GM19463 (cell line): ENCODE measurements around the gene CAMK4.
"Not testable (repeated sequence)": the region's sequence is repeated elsewhere in the genome, so short reads cannot be mapped to it uniquely, and the experiment has no call there.

Experiments used
- ATAC-seq: cut with Tn5 transposase; IDR thresholded peaks from one replicate; pipeline ENCODE4 v1.9.1; 2021; ENCODE audit warnings: mild to moderate bottlenecking, moderate library complexity; ENCODE audit not compliant: unreplicated experiment

The CAMK4 gene

DNA sequence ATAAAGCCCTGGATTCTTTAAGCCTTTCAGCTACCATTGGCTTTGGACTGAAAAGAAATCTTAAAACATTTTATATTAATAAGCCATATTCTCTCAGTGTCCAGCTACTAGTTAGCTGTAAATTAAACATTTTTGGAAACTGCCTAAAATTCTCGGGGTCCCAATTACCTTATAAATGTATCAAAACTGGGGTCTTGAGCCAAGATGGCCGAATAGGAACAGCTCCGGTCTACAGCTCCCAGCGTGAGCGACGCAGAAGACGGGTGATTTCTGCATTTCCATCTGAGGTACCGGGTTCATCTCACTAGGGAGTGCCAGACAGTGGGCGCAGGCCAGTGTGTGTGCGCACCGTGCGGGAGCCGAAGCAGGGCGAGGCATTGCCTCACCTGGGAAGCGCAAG is 77.9 kb downstream of the CAMK4 start:
- ATAC-seq, result not testable (repeated sequence)

DNA sequence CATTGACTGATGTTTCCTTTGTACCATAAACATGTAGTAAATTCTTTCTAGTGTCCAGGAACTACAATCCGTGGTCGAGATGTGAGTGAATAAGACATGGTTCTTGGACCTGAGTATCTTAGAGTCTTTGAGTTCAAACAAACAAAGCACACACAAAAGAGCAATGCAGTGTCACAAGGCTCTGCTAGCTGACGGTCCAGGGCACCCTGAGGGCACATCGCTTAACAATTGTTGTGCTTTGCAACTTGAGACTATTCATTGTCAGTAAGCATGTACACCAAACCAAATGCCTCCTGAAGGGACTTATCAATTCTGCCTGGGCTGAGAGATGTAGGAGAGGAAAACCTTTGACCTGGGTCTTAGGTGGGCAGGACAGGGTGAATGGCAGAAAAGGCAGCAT is 84.8 kb downstream of the CAMK4 start:
- no peak for ATAC-seq

DNA sequence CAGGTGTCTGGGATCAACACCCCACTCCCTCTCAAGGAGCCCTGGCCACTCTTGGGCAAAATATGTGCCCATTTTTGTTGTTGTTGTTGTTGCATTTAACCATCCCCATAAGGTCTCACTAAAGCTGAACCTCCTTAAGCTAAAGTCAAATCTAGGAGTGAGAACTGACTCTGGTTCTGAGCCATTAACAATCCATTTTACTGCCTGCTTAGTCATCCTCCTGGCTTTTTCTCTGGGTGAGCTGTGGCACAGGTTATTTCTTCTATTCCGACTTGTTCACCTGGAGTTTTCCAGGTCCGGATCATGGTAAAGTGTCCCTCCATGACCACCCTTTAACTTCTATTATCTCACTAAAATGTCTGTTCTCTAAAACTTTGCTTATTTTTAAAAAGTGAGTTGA is 85.2 kb downstream of the CAMK4 start:
- ATAC-seq, result no peak

DNA sequence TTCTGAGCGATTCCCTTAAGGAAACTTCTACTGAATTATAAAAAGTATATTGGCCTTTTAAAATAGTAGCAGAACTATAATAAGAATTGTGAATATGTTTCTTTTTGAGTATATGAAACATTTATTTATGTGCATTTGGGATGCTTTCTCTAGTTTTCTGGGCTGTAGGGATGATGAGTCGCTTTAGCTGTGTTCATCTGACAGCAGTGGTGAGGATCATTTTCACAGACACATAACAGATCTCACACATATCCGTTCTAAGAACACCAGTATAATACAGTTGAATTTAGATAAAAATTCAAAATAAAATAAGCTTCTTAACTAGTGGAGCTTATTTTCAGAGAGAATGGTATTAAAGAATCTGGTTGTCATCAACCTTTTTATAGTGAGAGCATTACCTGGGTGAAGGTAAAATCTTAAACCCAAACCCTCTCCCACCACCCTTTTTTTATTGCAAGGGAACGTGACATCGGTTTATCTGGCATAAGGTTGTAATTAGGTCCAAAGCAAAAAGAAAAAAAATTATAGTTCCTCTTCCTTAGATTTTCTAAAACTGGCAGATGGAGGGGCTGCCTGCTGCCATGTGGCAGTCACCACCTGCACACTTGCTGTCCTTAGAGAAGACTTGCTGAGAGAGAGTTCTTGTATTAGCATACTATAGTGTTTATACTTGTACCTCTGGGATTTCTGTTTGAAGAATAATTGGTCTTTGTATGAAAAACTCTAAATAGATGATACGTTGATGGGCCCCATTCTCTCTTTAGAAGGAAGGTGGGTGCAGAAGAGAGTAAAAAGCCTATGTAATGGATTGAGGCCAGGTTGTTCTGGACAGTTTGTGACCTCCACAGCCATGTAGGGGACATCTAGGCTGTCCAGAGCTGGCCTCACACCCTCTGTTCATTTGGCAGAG is 86.8 kb downstream of the CAMK4 start:
- ATAC-seq, result no peak

DNA sequence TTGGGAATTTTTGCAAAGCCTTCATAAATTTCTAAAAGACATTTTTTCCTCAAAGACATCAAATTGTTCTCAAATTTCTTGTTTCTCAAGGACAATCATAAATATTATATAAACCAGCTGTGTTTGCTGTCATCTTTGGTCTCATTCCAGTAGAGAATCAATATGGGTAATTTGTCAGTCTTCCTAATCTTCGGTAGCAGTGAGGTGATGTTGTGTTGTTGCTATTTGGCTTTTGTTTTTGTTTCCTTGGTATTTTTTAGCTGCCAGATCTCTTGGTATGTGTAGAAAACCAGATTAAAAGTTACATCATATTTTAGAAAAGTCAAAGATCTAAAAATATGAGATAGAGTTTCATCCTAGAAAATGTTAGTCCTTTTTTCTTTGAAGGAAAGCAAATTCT is 87.5 kb downstream of the CAMK4 start:
- ATAC-seq, result no peak

DNA sequence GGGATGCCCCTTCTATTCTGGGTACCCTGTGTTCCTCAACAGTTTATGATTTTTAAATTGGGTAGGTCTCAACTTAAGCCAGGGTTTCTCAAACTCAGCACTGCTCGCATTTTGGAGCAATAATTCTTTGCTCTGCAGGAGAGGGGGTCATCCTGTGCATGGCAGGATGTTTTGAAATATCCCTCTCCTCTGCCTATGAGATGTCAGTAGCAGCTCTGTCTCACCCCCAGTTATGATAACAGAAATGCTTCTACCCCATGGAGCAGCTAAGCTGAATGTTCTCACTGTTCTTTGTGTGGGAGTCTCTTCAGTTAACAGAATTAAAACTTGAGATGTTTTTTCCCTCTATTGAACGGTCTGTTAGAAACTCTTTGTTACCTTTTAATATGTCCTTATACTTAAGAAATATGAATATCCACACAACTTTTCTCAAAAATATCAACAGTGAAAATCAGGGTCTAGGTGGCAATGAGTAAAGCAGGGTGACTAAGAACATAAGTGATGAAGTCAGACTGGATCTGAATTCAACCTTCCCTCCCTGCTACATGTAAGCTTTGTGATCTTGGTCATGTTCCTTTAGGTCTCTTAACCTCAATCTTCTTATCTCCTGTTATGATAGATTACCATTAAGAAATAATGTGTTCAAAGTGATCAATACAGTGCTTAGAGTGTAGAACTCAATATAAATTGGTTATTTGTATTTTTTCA is 89.0 kb downstream of the CAMK4 start:
- no peak for ATAC-seq

DNA sequence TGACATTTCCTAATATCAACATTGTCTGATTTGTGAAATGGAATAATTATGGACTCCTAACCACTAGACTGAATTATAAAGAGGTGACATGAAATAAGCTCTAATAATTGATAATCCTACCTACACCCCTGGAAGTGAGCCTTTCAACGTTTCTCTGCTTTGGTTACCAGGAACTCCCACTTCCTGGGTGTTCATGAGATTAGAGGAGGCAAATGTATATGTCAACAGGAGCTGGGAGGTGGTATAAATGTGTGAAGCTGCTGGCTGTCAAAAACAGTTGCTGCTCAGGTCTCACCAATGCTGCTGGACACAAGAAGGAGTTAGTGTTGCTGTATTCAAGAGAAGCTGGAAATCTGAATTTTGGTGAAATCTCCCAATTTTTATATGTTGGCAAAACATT is 96.8 kb downstream of the CAMK4 start:
- ATAC-seq, result no peak

DNA sequence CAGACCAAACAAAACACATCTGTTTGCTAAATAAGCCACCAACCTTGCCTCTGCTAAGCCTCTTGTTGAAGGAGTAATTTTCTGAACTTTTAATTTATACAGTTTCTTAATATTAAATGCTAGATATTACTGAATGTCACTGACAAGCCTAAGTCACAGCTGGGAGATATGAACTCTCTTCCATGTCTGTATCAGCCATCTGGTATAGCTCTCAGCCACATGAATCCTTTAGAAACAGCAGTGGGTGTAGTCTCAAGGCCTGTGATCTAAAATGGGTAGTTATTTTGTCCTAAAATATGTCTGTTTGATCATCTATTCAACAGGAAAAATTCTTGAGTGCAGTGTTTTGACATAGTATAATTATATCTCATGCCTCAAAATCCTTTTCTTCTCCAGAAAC is 97.2 kb downstream of the CAMK4 start:
- ATAC-seq, result no peak

DNA sequence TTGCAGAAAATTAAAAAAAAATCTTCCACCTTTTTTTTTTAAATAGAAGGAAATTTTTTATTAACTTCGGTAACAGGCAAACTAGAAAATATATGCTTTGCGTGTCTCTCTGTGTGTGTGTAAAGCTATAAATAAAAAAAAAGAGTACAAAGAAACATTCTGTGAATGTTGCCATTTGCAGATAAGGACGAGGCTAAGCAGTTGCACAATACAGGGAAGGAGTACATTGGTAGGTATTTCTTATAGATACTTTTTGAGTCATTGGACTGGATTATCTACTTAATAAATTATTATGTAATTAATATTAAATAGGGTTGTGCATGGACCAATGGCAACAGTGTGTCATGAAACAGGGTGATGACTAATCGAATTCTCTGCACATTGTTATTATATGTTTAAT is 102.4 kb downstream of the CAMK4 start:
- ATAC-seq, result no peak

DNA sequence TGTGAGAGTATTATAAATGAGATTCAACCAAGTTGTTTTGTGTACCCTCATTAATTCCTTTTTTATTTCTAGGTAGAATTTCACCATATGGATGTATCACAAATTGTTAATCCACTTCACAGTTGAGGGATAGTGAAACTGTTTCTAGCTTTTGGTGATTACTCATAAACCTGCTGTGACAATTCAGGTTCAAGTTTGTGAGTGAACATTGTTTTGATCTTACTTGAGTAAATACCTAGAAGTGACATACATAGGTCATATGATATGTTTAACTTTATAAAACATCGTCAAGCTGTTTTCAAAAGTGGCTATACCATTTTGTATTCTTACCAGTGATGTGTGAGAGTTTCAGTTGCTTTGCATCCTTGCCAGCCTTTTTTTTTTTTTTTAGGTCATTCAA is 112.9 kb downstream of the CAMK4 start:
- ATAC-seq, result no peak

DNA sequence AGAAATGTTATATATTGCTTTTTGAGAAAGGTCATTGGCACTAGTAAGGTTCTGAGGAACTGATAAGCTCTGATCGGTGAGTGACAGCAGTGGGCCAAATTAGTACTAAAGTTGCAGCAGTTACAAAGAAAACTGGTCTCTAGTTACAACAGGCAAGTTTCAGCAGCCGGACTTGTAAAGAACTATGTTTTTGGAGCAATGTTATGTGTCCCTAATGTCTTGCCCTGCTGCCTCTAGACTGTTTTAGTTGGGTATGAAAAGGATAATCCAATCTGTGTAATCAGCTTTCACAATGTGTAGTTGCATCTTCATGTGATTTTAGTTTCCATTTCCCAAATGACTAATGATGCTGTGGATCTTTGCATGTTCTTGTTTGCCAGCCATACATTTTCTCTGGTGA is 113.5 kb downstream of the CAMK4 start:
- no peak for ATAC-seq

DNA sequence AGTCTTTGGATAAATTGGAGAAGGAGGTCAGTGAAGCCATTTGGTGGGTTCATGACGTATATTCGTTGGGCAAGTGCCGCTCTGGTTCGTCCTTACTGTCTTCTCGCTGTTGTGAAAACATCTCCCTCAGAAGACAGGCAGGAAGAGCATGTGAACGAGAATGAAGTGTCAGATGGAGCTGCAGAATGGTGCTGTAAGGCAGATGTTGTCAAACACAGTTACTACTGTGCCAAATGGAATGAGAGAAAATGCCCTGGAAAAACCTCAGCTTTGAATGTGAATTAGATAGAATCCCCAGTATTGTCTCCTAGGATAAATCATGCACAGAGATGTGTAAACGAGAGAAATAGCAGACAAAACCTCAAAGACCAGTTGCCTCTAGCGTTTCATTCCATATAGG is 121.5 kb downstream of the CAMK4 start:
- ATAC-seq, result no peak

DNA sequence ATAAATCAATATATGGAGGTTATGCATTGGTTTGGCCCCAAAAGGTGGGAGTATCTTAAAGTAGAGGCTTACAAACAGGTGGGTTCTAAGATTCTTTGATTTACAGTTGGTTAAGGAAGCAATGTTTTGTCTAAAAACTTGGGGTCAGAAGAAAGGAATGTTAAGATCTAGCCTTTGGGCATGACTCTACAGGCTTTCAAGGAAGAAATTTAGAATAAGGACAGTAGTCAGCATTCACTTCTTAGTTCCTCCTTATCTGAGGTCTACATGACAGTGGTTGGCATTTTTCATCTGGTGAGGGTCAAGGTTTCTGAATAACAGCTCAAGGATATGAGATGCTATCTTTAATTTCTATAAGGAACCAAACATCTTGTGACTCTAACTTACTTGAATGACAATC is 122.8 kb downstream of the CAMK4 start:
- no peak for ATAC-seq

DNA sequence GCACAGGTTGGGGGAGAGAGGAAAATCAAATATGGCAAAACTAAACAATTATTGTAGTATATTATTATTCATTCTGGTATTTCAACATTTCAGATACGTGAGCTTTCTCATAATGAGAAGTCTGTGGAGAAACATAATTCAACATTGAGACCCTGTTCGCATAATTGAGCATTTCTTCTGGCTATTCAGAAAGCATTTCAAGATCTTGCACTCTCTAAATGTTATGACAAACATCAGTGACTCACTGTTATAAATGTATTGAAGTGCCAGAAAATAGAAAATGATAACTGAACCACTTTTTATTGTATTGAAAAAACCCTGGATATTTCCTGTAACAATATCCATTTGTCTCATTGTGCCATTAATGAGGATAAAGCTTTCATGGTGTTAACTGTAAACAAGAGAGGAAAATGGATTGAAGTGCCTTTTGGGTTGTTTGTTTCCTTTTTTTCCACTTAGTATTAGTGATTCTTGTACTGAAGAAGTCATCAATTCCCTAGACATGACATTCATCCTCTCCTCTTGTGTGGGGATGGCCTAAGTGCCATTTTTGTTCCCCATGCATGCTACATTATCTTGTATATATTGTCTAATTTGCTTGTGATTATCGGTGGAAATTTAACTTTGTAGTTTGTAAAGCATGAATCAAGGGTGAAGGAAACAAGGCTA is 124.6 kb downstream of the CAMK4 start:
- ATAC-seq, result no peak

DNA sequence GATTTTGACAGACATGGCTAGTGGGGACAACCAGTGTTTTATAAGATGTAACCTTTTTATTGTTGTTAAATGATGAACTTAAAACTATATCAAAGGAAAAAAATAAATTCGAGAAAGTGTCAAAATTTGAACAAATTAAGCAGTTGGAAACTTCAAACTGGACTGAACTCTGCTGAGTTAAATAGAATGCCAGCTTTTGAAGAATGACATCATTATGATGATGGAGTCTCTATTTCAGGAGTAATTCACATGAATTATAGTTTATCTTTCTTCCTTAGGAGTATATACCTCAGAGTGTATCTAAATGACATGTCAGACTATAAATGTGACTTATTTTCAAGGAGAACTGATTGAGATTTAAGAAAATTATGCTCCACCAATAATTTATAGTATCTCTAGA is 125.2 kb downstream of the CAMK4 start:
- no peak for ATAC-seq

DNA sequence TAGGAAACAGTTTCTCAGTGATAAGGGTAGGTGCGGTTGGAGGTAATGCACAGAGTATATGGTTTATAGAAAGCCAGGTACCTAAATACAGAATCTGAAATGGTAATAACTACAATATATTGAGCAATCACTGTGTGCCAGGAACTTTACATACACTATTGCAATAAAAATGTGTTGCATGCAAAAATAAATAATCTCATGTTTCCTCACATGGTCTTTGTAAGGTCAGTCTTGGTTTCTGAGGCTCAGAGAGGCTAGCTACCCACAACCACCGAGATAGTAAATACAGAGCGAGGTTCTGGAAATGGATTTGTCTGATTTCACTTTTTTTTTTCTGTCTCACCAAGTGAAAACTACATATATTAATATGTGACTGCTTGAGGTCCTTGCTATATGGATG is 128.9 kb downstream of the CAMK4 start:
- ATAC-seq, result no peak

DNA sequence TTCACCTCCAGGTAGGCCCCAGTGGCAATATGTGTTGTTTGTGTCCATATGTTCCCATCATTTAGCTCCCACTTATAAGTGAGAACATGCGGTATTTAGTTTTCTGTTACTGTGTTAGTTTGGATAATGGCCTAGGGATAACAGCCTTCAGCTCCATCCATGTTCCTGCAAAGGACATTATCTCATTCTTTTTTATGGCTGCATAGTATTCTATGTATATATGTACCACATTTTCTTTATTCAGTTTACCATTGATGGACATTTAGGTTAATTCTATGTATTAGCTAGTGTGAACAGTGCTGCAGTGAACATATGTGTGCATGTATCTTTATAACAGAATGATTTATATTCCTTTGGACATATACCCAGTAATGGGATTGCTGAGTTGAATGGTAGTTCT is 134.5 kb downstream of the CAMK4 start:
- ATAC-seq, result not testable (repeated sequence)

DNA sequence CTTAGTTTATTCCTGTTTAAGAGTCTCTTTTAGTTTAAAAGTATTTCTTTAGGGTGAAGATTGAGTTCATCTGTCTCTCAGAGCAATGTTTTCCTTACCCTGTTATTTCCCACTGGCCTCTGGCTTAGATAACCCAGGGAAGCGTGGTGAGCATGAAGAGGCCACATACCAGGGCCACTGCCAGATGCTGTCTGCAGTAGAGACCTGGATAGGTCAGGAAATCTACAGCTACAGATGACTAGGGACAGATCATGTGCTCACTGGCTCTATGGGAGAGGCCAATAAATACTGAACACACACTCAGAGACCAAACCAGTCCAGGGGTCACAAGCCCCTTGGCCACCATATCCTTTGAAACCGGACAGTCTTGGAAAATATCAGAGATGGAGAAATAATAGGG is 136.0 kb downstream of the CAMK4 start:
- no peak for ATAC-seq

DNA sequence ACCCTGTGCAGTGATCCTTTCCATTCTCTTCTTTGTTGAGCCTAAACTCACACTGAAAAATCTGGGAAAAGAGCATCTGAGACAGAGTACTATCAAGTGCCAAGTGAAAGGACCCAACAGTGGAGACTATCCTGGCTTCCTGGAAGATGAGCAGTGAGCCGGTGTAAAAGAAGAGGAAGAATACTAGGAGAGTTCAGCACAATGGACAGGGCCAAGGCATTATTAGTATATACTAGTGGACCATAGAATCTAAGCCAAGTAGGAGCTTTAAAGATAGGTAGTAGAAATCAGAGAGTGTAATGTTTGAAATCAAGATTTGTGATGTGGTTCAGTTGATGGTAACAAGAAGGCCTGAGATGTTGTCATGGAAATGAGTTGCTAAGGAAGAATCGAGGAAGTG is 140.8 kb downstream of the CAMK4 start:
- no peak for ATAC-seq

DNA sequence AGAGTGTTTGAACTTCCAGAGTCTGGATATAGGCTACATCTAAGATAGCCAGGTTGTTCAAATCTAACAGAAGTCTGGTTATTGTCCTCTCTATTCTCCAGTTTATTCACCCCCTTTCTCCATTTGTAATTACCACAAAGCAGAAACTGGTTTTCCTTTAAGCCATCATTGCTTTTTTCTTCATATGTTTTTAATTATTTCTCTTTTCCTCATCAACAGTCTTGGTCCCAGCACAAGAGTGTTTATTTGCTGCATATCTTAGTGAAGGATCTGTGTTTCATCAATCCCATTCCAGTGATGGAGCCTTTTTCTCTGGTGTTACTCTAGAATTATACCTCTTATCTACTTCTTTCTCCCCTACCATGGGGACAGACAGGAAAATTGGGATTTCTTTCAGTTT is 142.2 kb downstream of the CAMK4 start:
- no peak for ATAC-seq

DNA sequence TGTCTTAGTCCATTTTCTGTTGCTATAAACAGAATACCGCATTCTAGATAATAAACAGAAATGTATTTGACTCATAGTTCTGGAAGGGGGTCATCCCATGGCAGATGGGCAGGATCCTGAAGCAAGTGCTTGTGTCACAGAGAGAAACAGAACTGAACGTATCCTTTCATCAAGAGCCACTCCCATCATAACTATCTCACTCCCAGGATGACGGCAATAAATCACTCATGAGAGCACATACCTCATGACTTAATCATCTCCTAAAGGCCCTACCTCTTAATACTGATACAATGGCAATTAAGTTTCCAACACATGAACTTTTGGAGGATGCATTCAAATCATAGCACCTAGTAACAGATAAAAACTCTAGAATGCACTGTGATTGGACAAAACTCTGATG is 142.9 kb downstream of the CAMK4 start:
- ATAC-seq, result no peak

DNA sequence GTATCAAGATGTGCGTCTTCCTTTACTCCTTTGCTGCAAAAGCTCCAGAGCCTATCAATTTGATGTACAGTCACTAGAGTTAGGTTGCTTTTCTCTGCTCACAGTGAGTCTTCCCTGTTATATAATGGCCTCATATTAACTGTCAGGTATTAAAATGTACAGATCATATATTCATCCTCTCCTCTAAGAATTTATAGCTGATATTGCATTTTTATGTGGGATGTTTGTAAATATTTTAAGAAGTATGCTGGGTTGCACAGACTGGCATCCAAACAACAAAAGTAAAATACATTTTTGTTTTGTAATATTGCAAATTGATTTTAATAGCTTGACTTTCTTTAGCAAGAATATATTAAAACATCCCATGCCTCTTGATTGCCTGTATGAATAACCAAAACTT is 148.6 kb downstream of the CAMK4 start:
- ATAC-seq, result no peak
